H9 (cell line): ENCODE results near the gene TRUB2. TPM values are rescaled to one million over a fixed set of nuclear protein-coding genes. Genes with fewer than 3 reads are reported as not detected.

Source experiments
- DNase-seq: peaks from one replicate; pipeline ENCODE4 v3.0.0-alpha.2; 2017
- H2AFZ ChIP-seq: one replicate; pipeline ENCODE4 v1.6.1; 2013; ENCODE audit warnings: mild to moderate bottlenecking, low read length, control low read depth, moderate library complexity
- H2AK5ac ChIP-seq: 2 replicates; pipeline ENCODE4 v1.6.1; 2013; ENCODE audit warnings: low read length, control low read depth, mixed read lengths; ENCODE audit not compliant: insufficient read length
- H2BK120ac ChIP-seq: one replicate; pipeline ENCODE4 v1.6.1; 2013; ENCODE audit warnings: low read depth, mild to moderate bottlenecking, low read length, control low read depth, inconsistent platforms; ENCODE audit not compliant: poor library complexity, severe bottlenecking
- H2BK12ac ChIP-seq: 2 replicates; pipeline ENCODE4 v1.6.1; 2013; ENCODE audit warnings: low read length, control low read depth, mixed read lengths, low read depth; ENCODE audit not compliant: insufficient read length
- H2BK15ac ChIP-seq: 2 replicates; pipeline ENCODE4 v1.6.1; 2013; ENCODE audit warnings: low read depth, low read length, control low read depth
- H2BK20ac ChIP-seq: one replicate; pipeline ENCODE4 v1.6.1; 2013; ENCODE audit warnings: low read depth, mild to moderate bottlenecking, low read length, control low read depth, inconsistent platforms; ENCODE audit not compliant: poor library complexity, severe bottlenecking
- H2BK5ac ChIP-seq: 2 replicates; pipeline ENCODE4 v1.6.1; 2013; ENCODE audit warnings: low read length, control low read depth, mixed read lengths; ENCODE audit not compliant: insufficient read length
- H3K14ac ChIP-seq: 2 replicates; pipeline ENCODE4 v1.6.1; 2013; ENCODE audit warnings: low read length, control low read depth; ENCODE audit not compliant: insufficient read depth
- H3K18ac ChIP-seq: 2 replicates; pipeline ENCODE4 v1.6.1; 2013; ENCODE audit warnings: low read depth, mild to moderate bottlenecking, mixed read lengths, low read length, control low read depth; ENCODE audit not compliant: insufficient read length
- H3K23ac ChIP-seq: 2 replicates; pipeline ENCODE4 v1.6.1; 2013; ENCODE audit warnings: low read length, control low read depth, mixed read lengths, low read depth; ENCODE audit not compliant: insufficient read length
- H3K23me2 ChIP-seq: 2 replicates; pipeline ENCODE4 v1.6.1; 2013; ENCODE audit warnings: low read depth, mild to moderate bottlenecking, mixed read lengths, low read length, control low read depth; ENCODE audit not compliant: insufficient read length, poor library complexity, severe bottlenecking
- H3K27ac ChIP-seq: 2 replicates; pipeline ENCODE4 v1.5.1; 2013; ENCODE audit warnings: low read length, control low read depth, mixed read lengths, low read depth; ENCODE audit not compliant: insufficient read length
- H3K27me3 ChIP-seq: 2 replicates; pipeline ENCODE4 v1.6.1; 2013; ENCODE audit warnings: low read length, control low read depth, inconsistent platforms; ENCODE audit not compliant: insufficient read depth
- H3K4ac ChIP-seq: 2 replicates; pipeline ENCODE4 v1.6.1; 2013; ENCODE audit warnings: low read depth, mild to moderate bottlenecking, control low read depth, inconsistent platforms, low read length, moderate library complexity
- H3K4me1 ChIP-seq: 2 replicates; pipeline ENCODE4 v1.6.1; 2013; ENCODE audit warnings: low read length, control low read depth, inconsistent platforms; ENCODE audit not compliant: insufficient read depth
- H3K4me2 ChIP-seq: 2 replicates; pipeline ENCODE4 v1.6.1; 2013; ENCODE audit warnings: low read length, control low read depth, mixed read lengths; ENCODE audit not compliant: insufficient read length, insufficient read depth
- H3K56ac ChIP-seq: 2 replicates; pipeline ENCODE4 v1.6.1; 2013; ENCODE audit warnings: low read depth, mild to moderate bottlenecking, mixed read lengths, low read length, control low read depth; ENCODE audit not compliant: insufficient read length
- H3K79me1 ChIP-seq: 2 replicates; pipeline ENCODE4 v1.6.1; 2013; ENCODE audit warnings: low read depth, mild to moderate bottlenecking, moderate library complexity, low read length, control low read depth, inconsistent platforms; ENCODE audit not compliant: insufficient read depth, poor library complexity, severe bottlenecking
- H3K79me2 ChIP-seq: 2 replicates; pipeline ENCODE4 v1.6.1; 2013; ENCODE audit warnings: low read length, control low read depth, inconsistent platforms; ENCODE audit not compliant: insufficient read depth
- H3K9ac ChIP-seq: 2 replicates; pipeline ENCODE4 v1.6.1; 2013; ENCODE audit warnings: low read length, control low read depth, mixed read lengths; ENCODE audit not compliant: insufficient read length; ENCODE audit errors: extremely low read depth
- H3K9me3 ChIP-seq: one replicate; pipeline ENCODE4 v1.6.1; 2013; ENCODE audit warnings: low read depth, low read length, inconsistent platforms; ENCODE audit not compliant: control insufficient read depth
- H3T11ph ChIP-seq: one replicate; pipeline ENCODE4 v1.6.1; 2013; ENCODE audit warnings: mild to moderate bottlenecking, low read length, control low read depth, inconsistent platforms
- H4K20me1 ChIP-seq: one replicate; pipeline ENCODE4 v1.6.1; 2013; ENCODE audit not compliant: control insufficient read depth, insufficient read length, insufficient read depth
- H4K5ac ChIP-seq: 2 replicates; pipeline ENCODE4 v1.6.1; 2013; ENCODE audit warnings: low read depth, mild to moderate bottlenecking, mixed read lengths, low read length, control low read depth; ENCODE audit not compliant: insufficient read length
- H4K8ac ChIP-seq: replicated peaks from 2 replicates; pipeline ENCODE4 v1.6.1; 2013; ENCODE audit warnings: low read length, control low read depth, mixed read lengths, low read depth; ENCODE audit not compliant: insufficient read length
- H4K91ac ChIP-seq: 2 replicates; pipeline ENCODE4 v1.6.1; 2013; ENCODE audit warnings: low read depth, mild to moderate bottlenecking, moderate library complexity, mixed read lengths, low read length, control low read depth; ENCODE audit not compliant: insufficient read length
- H3K27ac Mint-ChIP-seq, 3 experiments: 2 replicates in 2 of 3; 3 replicates in 1 of 3; pipeline ENCODE4 v1.8.0; 2020 to 2021; ENCODE audit warnings: mixed read lengths in 3 of 3, mild to moderate bottlenecking in 1 of 3, moderate library complexity in 1 of 3
- H3K27me3 Mint-ChIP-seq: 2 replicates; pipeline ENCODE4 v1.8.0; 2021; ENCODE audit warnings: low read depth, mild to moderate bottlenecking, moderate library complexity, mixed read lengths
- H3K36me3 Mint-ChIP-seq, 3 experiments: 2 replicates in 2 of 3; 3 replicates in 1 of 3; pipeline ENCODE4 v1.8.0; 2020 to 2021; ENCODE audit warnings: low read depth in 3 of 3, mixed read lengths in 3 of 3; ENCODE audit not compliant: insufficient read depth in 1 of 3
- H3K4me1 Mint-ChIP-seq, 2 experiments: 2 replicates each; pipeline ENCODE4 v1.8.0; 2020; ENCODE audit warnings: mixed read lengths in 2 of 2
- H3K4me3 Mint-ChIP-seq, 2 experiments: 2 replicates in 1 of 2; 3 replicates in 1 of 2; pipeline ENCODE4 v1.8.0; 2020 to 2021; ENCODE audit warnings: mild to moderate bottlenecking in 2 of 2, mixed read lengths in 2 of 2, moderate library complexity in 1 of 2
- H3K9me3 Mint-ChIP-seq, 2 experiments: 2 replicates in 1 of 2; 3 replicates in 1 of 2; pipeline ENCODE4 v1.8.0; 2020; ENCODE audit warnings: mild to moderate bottlenecking in 2 of 2, mixed read lengths in 2 of 2, moderate library complexity in 1 of 2
- CTCF ChIP-seq: fragments of 200-600 bp; sonication (generic); conservative IDR thresholded peaks from 3 replicates; pipeline ENCODE4 v1.8.0; 2021; ENCODE audit warnings: antibody characterized with exemption, mild to moderate bottlenecking
- WGBS: extraction: QIAGEN DNeasy Blood & Tissue Kit; methylation state at CpG from one replicate; pipeline ENCODE4 v1.1.7; 2013; ENCODE audit warnings: missing lambda C conversion rate, low lambda C conversion rate, mixed read lengths; ENCODE audit not compliant: insufficient read length; ENCODE audit errors: extremely low coverage; 5-methylcytosine and 5-hydroxymethylcytosine counted together
- total RNA-seq: library from RNA; stranded (reverse); gene quantifications from 2 replicates; pipeline ENCODE4 v1.2.1, GENCODE V29; 2021

The TRUB2 gene
- total RNA-seq, 1 experiment from 2014 or later: 38.3 TPM

GRCh38 chr9:128333451-128333869 is 11.2 kb upstream of the TRUB2 start:
- Histone ChIP-seq H3K4me1 (no peaks in the 10 kb centered on the region), H3K18ac (no peak overlapping the region)
- TF ChIP-seq CTCF: no peak

More at GRCh38 chr9:128333451-128333869, 11.2 kb upstream of the TRUB2 start:
- Histone ChIP-seq H2BK5ac (no peak overlapping the region), H2BK120ac (no peak overlapping the region), H3K23me2 (no peaks in the 10 kb centered on the region), H4K91ac (no peak overlapping the region), H3K79me1 (no peaks in the 10 kb centered on the region), H3K4ac (no peak overlapping the region), H3K14ac (no peak overlapping the region), H3K56ac (no peak overlapping the region), H2BK15ac (no peak overlapping the region), H3K9ac (no peak overlapping the region), H4K5ac (no peak overlapping the region), H3T11ph (no peak overlapping the region), H3K27me3 (no peaks in the 10 kb centered on the region), H3K4me2 (no peak overlapping the region), H3K9me3 (no peaks in the 10 kb centered on the region), H4K20me1 (no peaks in the 10 kb centered on the region), H2BK12ac (no peak overlapping the region), H3K79me2 (no peaks in the 10 kb centered on the region), H2BK20ac (no peak overlapping the region), H3K27ac (no peak overlapping the region), H2AFZ (no peak overlapping the region), H4K8ac (no peak overlapping the region), H3K23ac (no peak overlapping the region), H2AK5ac (no peak overlapping the region)
- no peaks in the 10 kb centered on the region for H3K4me1 Mint-ChIP-seq
- H3K4me3 Mint-ChIP-seq: no peak overlapping the region
- no peaks in the 10 kb centered on the region for H3K27me3 Mint-ChIP-seq
- WGBS: no CpG with 5 or more reads among the region's 11 CpGs
- no peak overlapping the region; a peak in 1 of 7 replicates for H3K27ac Mint-ChIP-seq
- H3K36me3 Mint-ChIP-seq: peaks cover 0 to 13% (median 4%) of the 10 kb centered on the region in 3 experiments; a peak in 3 of 7 replicates
- no peaks in the 10 kb centered on the region for H3K9me3 Mint-ChIP-seq
- DNase-seq: no peak
